ENCODE results near the gene IL22. TPM values are rescaled to one million over a fixed set of nuclear protein-coding genes. Genes with fewer than 3 reads are reported as not detected.

IL22 gene
- total and polyA plus RNA-seq, 9 of the 15 experiments (the other 6 are each of a cell fraction or from before 2014, with no cell fraction given) = not detected

DNA sequence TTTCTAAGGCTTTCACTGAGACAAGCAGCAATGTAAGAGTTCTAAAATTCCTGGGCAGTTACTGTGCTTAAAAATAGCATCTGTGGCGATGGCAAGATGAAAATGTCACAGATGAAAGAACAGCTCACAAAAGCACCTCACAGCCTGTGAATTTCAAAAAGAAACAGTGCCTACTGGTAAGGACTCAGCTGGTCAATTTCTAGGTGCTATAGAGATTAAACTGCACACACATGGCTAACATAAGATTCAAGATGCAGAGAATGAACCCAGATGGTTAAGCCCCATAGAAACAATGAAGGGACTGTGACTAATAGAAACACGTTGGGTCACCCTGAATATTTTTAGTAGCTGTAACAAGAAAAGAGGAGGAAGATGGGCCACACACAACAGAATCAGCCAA is 15.8 kb downstream of the IL22 start:
- no peaks in the 10 kb centered on the region for H3K36me3 ChIP-seq (ENCODE audit: control insufficient read depth, insufficient read depth, low read length)
- no peak for FAIRE-seq
- ChIA-PET CTCF (ENCODE audit: low intra/inter-chr PET ratio) (interaction anchor here (0.8 kb wide), 1 partner anchor 79 kb away, joined by 3 read pairs; no protein-coding TSS in a partner anchor), POLR2A (interaction anchor here (1.3 kb wide), 1 partner anchor 36 kb away, joined by 3 read pairs; no protein-coding TSS in a partner anchor)
- WGBS (ENCODE audit: insufficient coverage, low coverage, missing lambda C conversion rate) = 16% methylated on average over 2 of the region's 2 CpGs
- DNase-seq (ENCODE audit: extremely low read depth in 1 of 4, low spot score in 3 of 4) = no peak
- peaks cover 0 to 8% of the 10 kb centered on the region in 2 experiments; a peak in 3 of 5 replicates for H3K4me1 ChIP-seq (replicated peaks in 1 of 2; ENCODE audit: control insufficient read depth in 2 of 2, insufficient read depth in 2 of 2, low read length in 2 of 2)
- peaks cover 7 to 14% of the 10 kb centered on the region in 2 experiments; a peak in 2 of 5 replicates for H3K27me3 ChIP-seq (ENCODE audit: control insufficient read depth in 2 of 2, insufficient read depth in 2 of 2, low read length in 2 of 2)
- H3K9ac ChIP-seq (ENCODE audit: insufficient read depth in 1 of 2, low read depth in 2 of 2, low read length in 2 of 2) = no peak overlapping the region
- BruUV-seq (replicated peaks) = no TSS peak
- no peaks in the 10 kb centered on the region for H3K79me2 ChIP-seq (ENCODE audit: control insufficient read depth, insufficient read depth, low read length)
- no peak for TF ChIP-seq SP1 (CRISPR knock-in tag; IDR thresholded peaks at IDR 0.05)
- TF ChIP-seq KDM1A (IDR thresholded peaks at IDR 0.05) = no peak
- intact Hi-C loops (cut with micrococcal nuclease) = loop anchor here (5.0 kb wide), 1 partner anchor 80 kb away; no protein-coding TSS in a partner anchor
- H2AFZ ChIP-seq (ENCODE audit: low read depth, low read length) = peak overlapping the region; percentile 84
- no peak overlapping the region for H3K4me3 ChIP-seq
- ATAC-seq = no peak
- H3K9me3 ChIP-seq (replicated peaks; ENCODE audit: control insufficient read depth, insufficient read depth, low read depth, low read length) = no peaks in the 10 kb centered on the region
- H3K27ac ChIP-seq (ENCODE audit: extremely low read depth, low read depth, low read length) = no peak overlapping the region
- no peaks in the 10 kb centered on the region for H3K9me1 ChIP-seq (ENCODE audit: control insufficient read depth, insufficient read depth, low read length)
- H4K20me1 ChIP-seq (replicated peaks; ENCODE audit: control insufficient read depth, insufficient read depth, low read length) = no peaks in the 10 kb centered on the region
- H3K4me2 ChIP-seq (ENCODE audit: insufficient read depth, low read length) = no peak overlapping the region
- in situ Hi-C loops (cut with MboI) = no loop called here

DNA sequence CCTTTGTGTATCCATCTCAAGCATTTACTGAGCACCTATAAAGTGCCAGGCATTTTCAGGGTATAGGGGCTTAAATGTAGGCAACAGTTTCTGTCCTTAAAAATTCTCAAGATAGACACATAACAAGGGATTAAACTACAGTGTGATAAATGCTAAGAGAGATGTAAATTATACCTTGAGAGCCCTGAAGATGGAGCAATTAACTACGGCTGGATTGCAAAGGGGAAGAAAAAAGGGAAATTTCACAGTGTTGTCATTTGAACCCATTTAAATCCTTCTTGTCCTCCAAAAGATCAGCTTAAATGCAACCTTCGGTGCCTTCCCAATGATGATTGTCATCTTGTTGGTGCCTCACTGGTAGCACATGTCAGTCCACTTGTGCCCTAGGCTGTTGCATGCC is 16.3 kb downstream of the IL22 start:
- Histone ChIP-seq H3K4me2 (ENCODE audit: insufficient read depth, low read length) (peak overlapping the region; percentile 77), H3K79me2 (ENCODE audit: control insufficient read depth, insufficient read depth, low read length) (no peaks in the 10 kb centered on the region), H3K4me3 (peak overlapping the region; percentile 11; the same call in 1 of the 2 replicates), H2AFZ (ENCODE audit: low read depth, low read length) (peak overlapping the region; percentile 84), H3K9me3 (replicated peaks; ENCODE audit: control insufficient read depth, insufficient read depth, low read depth, low read length) (no peaks in the 10 kb centered on the region), H3K9me1 (ENCODE audit: control insufficient read depth, insufficient read depth, low read length) (no peaks in the 10 kb centered on the region), H4K20me1 (replicated peaks; ENCODE audit: control insufficient read depth, insufficient read depth, low read length) (no peaks in the 10 kb centered on the region), H3K9ac (ENCODE audit: insufficient read depth in 1 of 2, low read depth in 2 of 2, low read length in 2 of 2) (no peak overlapping the region; a peak in 1 of 4 replicates), H3K36me3 (ENCODE audit: control insufficient read depth, insufficient read depth, low read length) (no peaks in the 10 kb centered on the region), H3K27ac (ENCODE audit: extremely low read depth, low read depth, low read length) (no peak overlapping the region), H3K27me3 (ENCODE audit: control insufficient read depth in 2 of 2, insufficient read depth in 2 of 2, low read length in 2 of 2) (peaks cover 7 to 14% of the 10 kb centered on the region in 2 experiments; a peak in 2 of 5 replicates), H3K4me1 (replicated peaks in 1 of 2; ENCODE audit: control insufficient read depth in 2 of 2, insufficient read depth in 2 of 2, low read length in 2 of 2) (peaks cover 0 to 8% of the 10 kb centered on the region in 2 experiments; a peak in 3 of 5 replicates)
- FAIRE-seq (peak; percentile 61), ATAC-seq (peak; percentile 42), DNase-seq (ENCODE audit: extremely low read depth in 1 of 4, low spot score in 3 of 4) (no peak)
- WGBS (ENCODE audit: insufficient coverage, low coverage, missing lambda C conversion rate) = 8% methylated on average over 2 of the region's 2 CpGs
- intact Hi-C loops (cut with micrococcal nuclease) = loop anchor here (5.0 kb wide), 1 partner anchor 80 kb away; no protein-coding TSS in a partner anchor
- in situ Hi-C loops (cut with MboI) = no loop called here
- CTCF ChIA-PET (ENCODE audit: low intra/inter-chr PET ratio) = interaction anchor here (0.8 kb wide), 1 partner anchor 80 kb away, joined by 3 read pairs; no protein-coding TSS in a partner anchor
- POLR2A ChIA-PET = interaction anchor here (2.0 kb wide), 1 partner anchor 8 kb away, joined by 6 read pairs; no protein-coding TSS in a partner anchor
- no TSS peak for BruUV-seq (replicated peaks)
- TF ChIP-seq, protein P1, sequence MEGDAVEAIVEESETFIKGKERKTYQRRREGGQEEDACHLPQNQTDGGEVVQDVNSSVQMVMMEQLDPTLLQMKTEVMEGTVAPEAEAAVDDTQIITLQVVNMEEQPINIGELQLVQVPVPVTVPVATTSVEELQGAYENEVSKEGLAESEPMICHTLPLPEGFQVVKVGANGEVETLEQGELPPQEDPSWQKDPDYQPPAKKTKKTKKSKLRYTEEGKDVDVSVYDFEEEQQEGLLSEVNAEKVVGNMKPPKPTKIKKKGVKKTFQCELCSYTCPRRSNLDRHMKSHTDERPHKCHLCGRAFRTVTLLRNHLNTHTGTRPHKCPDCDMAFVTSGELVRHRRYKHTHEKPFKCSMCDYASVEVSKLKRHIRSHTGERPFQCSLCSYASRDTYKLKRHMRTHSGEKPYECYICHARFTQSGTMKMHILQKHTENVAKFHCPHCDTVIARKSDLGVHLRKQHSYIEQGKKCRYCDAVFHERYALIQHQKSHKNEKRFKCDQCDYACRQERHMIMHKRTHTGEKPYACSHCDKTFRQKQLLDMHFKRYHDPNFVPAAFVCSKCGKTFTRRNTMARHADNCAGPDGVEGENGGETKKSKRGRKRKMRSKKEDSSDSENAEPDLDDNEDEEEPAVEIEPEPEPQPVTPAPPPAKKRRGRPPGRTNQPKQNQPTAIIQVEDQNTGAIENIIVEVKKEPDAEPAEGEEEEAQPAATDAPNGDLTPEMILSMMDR (IDR thresholded peaks at IDR 0.05 in 2 of 3, conservative IDR thresholded peaks at IDR 0.05 in 1 of 3; ENCODE audit: insufficient read depth in 2 of 3, low read depth in 1 of 3, low read length in 3 of 3) = peak in 2 of 3 experiments; percentile 30 to 51; a peak in 2 of 6 replicates
- TF ChIP-seq ILK (tag; IDR thresholded peaks at IDR 0.05; ENCODE audit: borderline replicate concordance, low read depth) (no peak), ZNF217 (CRISPR knock-in tag; IDR thresholded peaks at IDR 0.05) (no peak), ATF1 (CRISPR knock-in tag; IDR thresholded peaks at IDR 0.05) (no peak), ATF1 (tag; IDR thresholded peaks at IDR 0.05) (0 out of 2 replicates have a peak, but pooled peaks have one; percentile 2), RAD21 (CRISPR knock-in tag; conservative IDR thresholded peaks at IDR 0.05 in 1 of 2, IDR thresholded peaks at IDR 0.05 in 1 of 2) (peak; percentile 57 to 74), L3MBTL2 (IDR thresholded peaks at IDR 0.05) (peak; percentile 7; the same call in 1 of the 2 replicates), FOXA3 (CRISPR knock-in tag; conservative IDR thresholded peaks at IDR 0.05 in 1 of 2, IDR thresholded peaks at IDR 0.05 in 1 of 2) (no peak), ZNF197 (CRISPR knock-in tag; IDR thresholded peaks at IDR 0.05; ENCODE audit: low read depth) (0 out of 2 replicates have a peak, but pooled peaks have one; percentile 43)
